Measurements from ENCODE around the gene MAN1A2. TPM values are rescaled to one million over a fixed set of nuclear protein-coding genes. Genes with fewer than 3 reads are reported as not detected.

The MAN1A2 gene
- total and polyA plus RNA-seq, 9 of the 15 experiments (the other 6 are each of a cell fraction or from before 2014, with no cell fraction given) = 4.2 to 38.4 (median 18.7) TPM

DNA sequence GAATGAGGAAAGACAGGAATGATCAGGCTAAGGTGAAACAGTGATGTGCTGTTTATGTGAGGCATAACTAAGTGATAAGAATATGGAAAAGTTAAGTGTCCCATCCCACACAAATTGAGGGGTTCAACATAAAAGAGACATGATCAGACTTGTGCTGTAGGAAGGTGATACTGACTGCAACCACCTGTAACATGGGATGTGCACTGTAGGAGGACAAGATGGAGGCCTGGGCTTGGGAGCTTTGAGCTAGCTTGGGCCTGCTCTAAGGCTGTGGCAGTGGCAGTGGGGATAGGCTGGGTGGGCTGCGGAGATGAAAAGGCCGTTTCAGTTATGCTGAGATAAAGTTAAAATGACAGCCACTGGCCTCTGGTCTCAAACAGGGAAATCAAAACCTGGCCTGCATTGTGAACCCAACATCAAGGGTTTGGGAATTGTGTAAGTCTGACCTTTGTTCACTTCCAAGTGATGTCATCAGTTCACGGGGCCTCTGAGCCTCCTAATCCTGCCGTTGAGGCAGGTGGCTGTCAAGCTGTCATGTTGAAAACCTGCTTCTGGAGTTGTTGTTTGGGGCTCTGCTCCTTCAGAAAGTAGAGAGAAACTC lies 177.4 kb downstream of the MAN1A2 start:
- ATAC-seq (peak; percentile 45), FAIRE-seq (no peak), DNase-seq (ENCODE audit: extremely low read depth in 1 of 4, low spot score in 3 of 4) (no peak)
- no TSS peak for BruUV-seq (replicated peaks)
- Histone ChIP-seq H3K9me1 (ENCODE audit: control insufficient read depth, insufficient read depth, low read length) (no peaks in the 10 kb centered on the region), H3K4me1 (replicated peaks in 1 of 2; ENCODE audit: control insufficient read depth in 2 of 2, insufficient read depth in 2 of 2, low read length in 2 of 2) (no peaks in the 10 kb centered on the region), H2AFZ (ENCODE audit: low read depth, low read length) (0 out of 2 replicates have a peak overlapping the region, but pooled peaks have one; percentile 5), H3K9me3 (replicated peaks; ENCODE audit: control insufficient read depth, insufficient read depth, low read depth, low read length) (no peaks in the 10 kb centered on the region), H3K27me3 (ENCODE audit: control insufficient read depth in 2 of 2, insufficient read depth in 2 of 2, low read length in 2 of 2) (no peaks in the 10 kb centered on the region), H3K27ac (ENCODE audit: extremely low read depth, low read depth, low read length) (no peak overlapping the region), H3K9ac (ENCODE audit: insufficient read depth in 1 of 2, low read depth in 2 of 2, low read length in 2 of 2) (no peak overlapping the region), H3K4me2 (ENCODE audit: insufficient read depth, low read length) (no peak overlapping the region), H3K4me3 (no peak overlapping the region), H3K36me3 (ENCODE audit: control insufficient read depth, insufficient read depth, low read length) (no peaks in the 10 kb centered on the region), H4K20me1 (replicated peaks; ENCODE audit: control insufficient read depth, insufficient read depth, low read length) (no peaks in the 10 kb centered on the region), H3K79me2 (ENCODE audit: control insufficient read depth, insufficient read depth, low read length) (no peaks in the 10 kb centered on the region)
- intact Hi-C loops (cut with micrococcal nuclease) (no loop called here), in situ Hi-C loops (cut with MboI) (no loop called here)
- POLR2A ChIA-PET = interaction anchor here (0.7 to 1.8 kb wide), 6 partner anchors 9 to 130 kb away, joined by 3 to 6 read pairs (median 3); no protein-coding TSS in a partner anchor
- CTCF ChIA-PET (ENCODE audit: low intra/inter-chr PET ratio) = no interaction called here
- WGBS (ENCODE audit: insufficient coverage, low coverage, missing lambda C conversion rate) = 18% methylated on average over 4 of the region's 4 CpGs
- TF ChIP-seq, protein P1, sequence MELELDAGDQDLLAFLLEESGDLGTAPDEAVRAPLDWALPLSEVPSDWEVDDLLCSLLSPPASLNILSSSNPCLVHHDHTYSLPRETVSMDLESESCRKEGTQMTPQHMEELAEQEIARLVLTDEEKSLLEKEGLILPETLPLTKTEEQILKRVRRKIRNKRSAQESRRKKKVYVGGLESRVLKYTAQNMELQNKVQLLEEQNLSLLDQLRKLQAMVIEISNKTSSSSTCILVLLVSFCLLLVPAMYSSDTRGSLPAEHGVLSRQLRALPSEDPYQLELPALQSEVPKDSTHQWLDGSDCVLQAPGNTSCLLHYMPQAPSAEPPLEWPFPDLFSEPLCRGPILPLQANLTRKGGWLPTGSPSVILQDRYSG (tag; conservative IDR thresholded peaks at IDR 0.05; ENCODE audit: low read depth) = no peak
- no peak for TF ChIP-seq PYGO2 (tag; IDR thresholded peaks at IDR 0.05)
- no peak for TF ChIP-seq ZNF780A (CRISPR knock-in tag; IDR thresholded peaks at IDR 0.05)
- no peak for TF ChIP-seq ZNF24 (IDR thresholded peaks at IDR 0.05)
- no peak for TF ChIP-seq ZC3H4 (CRISPR knock-in tag; IDR thresholded peaks at IDR 0.05; ENCODE audit: borderline replicate concordance)
- TF ChIP-seq ZSCAN29 (IDR thresholded peaks at IDR 0.05) = no peak
- TF ChIP-seq, protein P2, sequence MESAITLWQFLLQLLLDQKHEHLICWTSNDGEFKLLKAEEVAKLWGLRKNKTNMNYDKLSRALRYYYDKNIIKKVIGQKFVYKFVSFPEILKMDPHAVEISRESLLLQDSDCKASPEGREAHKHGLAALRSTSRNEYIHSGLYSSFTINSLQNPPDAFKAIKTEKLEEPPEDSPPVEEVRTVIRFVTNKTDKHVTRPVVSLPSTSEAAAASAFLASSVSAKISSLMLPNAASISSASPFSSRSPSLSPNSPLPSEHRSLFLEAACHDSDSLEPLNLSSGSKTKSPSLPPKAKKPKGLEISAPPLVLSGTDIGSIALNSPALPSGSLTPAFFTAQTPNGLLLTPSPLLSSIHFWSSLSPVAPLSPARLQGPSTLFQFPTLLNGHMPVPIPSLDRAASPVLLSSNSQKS (CRISPR knock-in tag; IDR thresholded peaks at IDR 0.05) = no peak
- TF ChIP-seq ZNF3 (CRISPR knock-in tag; IDR thresholded peaks at IDR 0.05) = no peak
- TF ChIP-seq ATF1 (CRISPR knock-in tag; IDR thresholded peaks at IDR 0.05) = no peak
- TF ChIP-seq ATF1 (tag; IDR thresholded peaks at IDR 0.05) = no peak
- TF ChIP-seq, protein P3, sequence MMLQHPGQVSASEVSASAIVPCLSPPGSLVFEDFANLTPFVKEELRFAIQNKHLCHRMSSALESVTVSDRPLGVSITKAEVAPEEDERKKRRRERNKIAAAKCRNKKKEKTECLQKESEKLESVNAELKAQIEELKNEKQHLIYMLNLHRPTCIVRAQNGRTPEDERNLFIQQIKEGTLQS (IDR thresholded peaks at IDR 0.05) = peak; percentile 56; the same call in 1 of the 2 replicates
- TF ChIP-seq, protein P3 (CRISPR knock-in tag; conservative IDR thresholded peaks at IDR 0.05) = no peak
- TF ChIP-seq SMAD4 (CRISPR knock-in tag; conservative IDR thresholded peaks at IDR 0.05) = no peak
- no peak for TF ChIP-seq SREBF2 (CRISPR knock-in tag; IDR thresholded peaks at IDR 0.05)
- TF ChIP-seq, protein P4, sequence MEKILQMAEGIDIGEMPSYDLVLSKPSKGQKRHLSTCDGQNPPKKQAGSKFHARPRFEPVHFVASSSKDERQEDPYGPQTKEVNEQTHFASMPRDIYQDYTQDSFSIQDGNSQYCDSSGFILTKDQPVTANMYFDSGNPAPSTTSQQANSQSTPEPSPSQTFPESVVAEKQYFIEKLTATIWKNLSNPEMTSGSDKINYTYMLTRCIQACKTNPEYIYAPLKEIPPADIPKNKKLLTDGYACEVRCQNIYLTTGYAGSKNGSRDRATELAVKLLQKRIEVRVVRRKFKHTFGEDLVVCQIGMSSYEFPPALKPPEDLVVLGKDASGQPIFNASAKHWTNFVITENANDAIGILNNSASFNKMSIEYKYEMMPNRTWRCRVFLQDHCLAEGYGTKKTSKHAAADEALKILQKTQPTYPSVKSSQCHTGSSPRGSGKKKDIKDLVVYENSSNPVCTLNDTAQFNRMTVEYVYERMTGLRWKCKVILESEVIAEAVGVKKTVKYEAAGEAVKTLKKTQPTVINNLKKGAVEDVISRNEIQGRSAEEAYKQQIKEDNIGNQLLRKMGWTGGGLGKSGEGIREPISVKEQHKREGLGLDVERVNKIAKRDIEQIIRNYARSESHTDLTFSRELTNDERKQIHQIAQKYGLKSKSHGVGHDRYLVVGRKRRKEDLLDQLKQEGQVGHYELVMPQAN (IDR thresholded peaks at IDR 0.05; ENCODE audit: borderline replicate concordance) = no peak
- no peak for TF ChIP-seq ZNF830 (CRISPR knock-in tag; IDR thresholded peaks at IDR 0.05)
- no peak for TF ChIP-seq NR2C1 (IDR thresholded peaks at IDR 0.05)
- TF ChIP-seq NR2C1 (tag; IDR thresholded peaks at IDR 0.05) = peak; percentile 36; the same call in 1 of the 2 replicates
- no peak for TF ChIP-seq GATAD2B (IDR thresholded peaks at IDR 0.05; ENCODE audit: borderline replicate concordance)
- no peak for TF ChIP-seq BRF1 (IDR thresholded peaks at IDR 0.05; ENCODE audit: borderline replicate concordance, extremely low read depth, insufficient read length)
- TF ChIP-seq ZSCAN32 (CRISPR knock-in tag; IDR thresholded peaks at IDR 0.05) = no peak

All from K562 (cell line).